Stomach smooth muscle (tissue), 2 donors: Measurements from ENCODE around the gene PPP6R2.

Experiments
- H3K27ac ChIP-seq: one replicate; pipeline ENCODE4 v1.7.0; 2013; ENCODE audit warnings: mild to moderate bottlenecking, low read length, inconsistent platforms
- H3K27me3 ChIP-seq, 2 donors: one replicate each; pipeline ENCODE4 v1.7.0; 2013; ENCODE audit warnings: low read length in 2 of 2; ENCODE audit not compliant: insufficient read depth in 2 of 2, control insufficient read depth in 1 of 2
- H3K36me3 ChIP-seq, 2 donors: one replicate each; pipeline ENCODE4 v1.7.0; 2013; ENCODE audit warnings: low read length in 2 of 2; ENCODE audit not compliant: control insufficient read depth in 2 of 2, insufficient read depth in 2 of 2
- H3K4me1 ChIP-seq: one replicate; pipeline ENCODE4 v1.7.0; 2013; ENCODE audit warnings: low read length; ENCODE audit not compliant: control insufficient read depth, insufficient read depth
- H3K4me3 ChIP-seq, 2 donors: one replicate each; pipeline ENCODE4 v1.7.0; 2013; ENCODE audit warnings: low read length in 2 of 2
- H3K9ac ChIP-seq, 2 donors: one replicate each; pipeline ENCODE4 v1.7.0; 2013; ENCODE audit warnings: low read length in 2 of 2, mild to moderate bottlenecking in 1 of 2
- H3K9me3 ChIP-seq, 2 donors: one replicate each; pipeline ENCODE4 v1.7.0; 2013; ENCODE audit warnings: low read length in 2 of 2; ENCODE audit not compliant: control insufficient read depth in 2 of 2
- donor health status: healthy.
- donor health status: Pancreatic carcinoma.

Gene PPP6R2

DNA sequence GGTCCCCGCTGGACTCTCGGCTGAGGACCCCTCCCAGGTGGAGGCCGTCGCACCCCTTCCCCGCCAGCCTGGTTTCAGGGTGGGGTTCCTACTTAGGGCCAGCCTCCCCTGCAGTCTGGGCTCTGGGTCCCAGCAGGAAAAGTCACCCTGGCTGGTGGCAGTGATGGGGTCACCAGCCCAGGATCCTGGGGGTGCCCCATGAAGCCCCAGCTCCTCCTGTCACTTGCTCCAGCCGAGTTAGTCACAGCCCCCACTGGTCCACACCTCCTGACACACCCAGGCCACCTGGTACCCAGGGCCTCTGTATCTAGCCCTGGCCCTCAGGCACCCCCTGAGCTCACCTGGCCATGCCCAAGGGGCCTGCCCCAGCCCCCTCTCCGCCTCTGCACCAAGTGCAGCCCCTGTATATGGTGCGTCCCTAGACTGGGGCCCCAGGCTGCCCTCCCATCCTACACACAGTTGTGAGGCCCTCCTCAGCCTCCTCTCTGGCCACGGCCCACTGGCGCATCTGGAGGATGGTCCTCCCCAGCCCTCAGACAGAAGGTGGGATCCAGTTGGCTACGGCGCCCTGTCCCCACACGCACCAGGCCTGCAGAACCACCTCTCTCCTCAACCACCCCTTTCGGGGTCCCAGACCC, 42.4 kb upstream of the PPP6R2 start:
- H3K4me1 ChIP-seq, result peaks cover 94% of the 10 kb centered on the region

DNA sequence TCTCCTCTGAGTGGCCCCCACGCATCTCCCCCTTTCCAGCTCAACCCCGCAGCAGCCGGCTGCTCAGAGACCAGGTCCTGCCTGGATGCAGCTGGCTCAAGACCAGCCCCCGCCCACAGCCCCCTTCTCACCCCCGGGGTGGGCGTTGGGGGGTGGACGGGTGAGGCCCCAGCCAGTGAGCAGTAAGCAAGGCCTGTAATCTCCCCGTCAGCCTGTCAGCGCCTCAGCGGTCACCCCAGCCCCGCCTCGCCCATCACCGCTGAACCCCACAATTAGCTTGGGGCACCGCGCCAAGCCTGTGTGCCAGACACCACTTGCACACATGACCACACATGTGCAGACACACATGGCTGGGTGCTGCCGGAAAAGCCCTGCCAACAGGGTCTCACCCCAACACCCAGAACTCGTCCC, 41.5 kb upstream of the PPP6R2 start:
- no peaks in the 10 kb centered on the region for H3K9me3 ChIP-seq
- no peaks in the 10 kb centered on the region for H3K27me3 ChIP-seq
- H3K36me3 ChIP-seq, result no peaks in the 10 kb centered on the region
- peak overlapping the region; percentile 5 to 45 for H3K9ac ChIP-seq
- H3K4me1 ChIP-seq, result peaks cover 95% of the 10 kb centered on the region
- H3K4me3 ChIP-seq, result peak overlapping the region; percentile 12 to 55
- peak overlapping the region; percentile 91 for H3K27ac ChIP-seq

More for the DNA sequence above, 42.4 kb upstream of the PPP6R2 start:
- Histone ChIP-seq H3K27me3 (no peaks in the 10 kb centered on the region), H3K9ac (peak overlapping the region in 1 of 2 donors; percentile 32), H3K9me3 (no peaks in the 10 kb centered on the region), H3K4me3 (peak overlapping the region; percentile 12 to 29), H3K27ac (peak overlapping the region; percentile 91), H3K36me3 (no peaks in the 10 kb centered on the region)

DNA sequence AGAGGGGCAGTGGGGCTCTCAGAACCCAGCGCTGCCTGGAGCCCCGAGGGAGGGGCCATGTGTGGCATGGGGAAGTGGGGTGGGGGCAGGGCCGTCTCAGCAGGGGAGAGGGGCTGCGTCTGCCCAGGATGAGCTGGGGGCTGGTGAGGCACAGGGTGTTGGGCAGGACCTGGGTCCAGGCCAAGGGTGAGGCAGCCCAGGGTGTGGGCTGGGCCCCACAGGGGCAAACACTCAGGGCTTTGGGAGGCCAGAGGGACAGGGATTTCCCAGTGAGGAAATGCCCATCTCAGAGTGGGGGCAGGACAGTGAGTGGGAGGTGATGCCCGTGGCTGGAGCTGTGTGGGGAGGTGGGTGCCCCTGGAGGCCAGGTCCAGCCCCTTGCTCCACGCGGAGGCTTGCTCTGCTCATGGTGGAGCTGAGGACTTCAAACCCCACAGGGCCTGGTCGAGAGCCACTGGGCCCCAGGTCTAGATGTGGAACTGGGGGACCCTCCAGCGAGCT, 41.0 kb upstream of the PPP6R2 start:
- H3K4me3 ChIP-seq, result peak overlapping the region in 1 of 2 donors; percentile 55
- H3K27me3 ChIP-seq, result no peaks in the 10 kb centered on the region
- no peaks in the 10 kb centered on the region for H3K9me3 ChIP-seq
- H3K27ac ChIP-seq, result peak overlapping the region; percentile 91
- H3K4me1 ChIP-seq, result peaks cover 90% of the 10 kb centered on the region
- peak overlapping the region; percentile 29 to 45 for H3K9ac ChIP-seq
- no peaks in the 10 kb centered on the region for H3K36me3 ChIP-seq

DNA sequence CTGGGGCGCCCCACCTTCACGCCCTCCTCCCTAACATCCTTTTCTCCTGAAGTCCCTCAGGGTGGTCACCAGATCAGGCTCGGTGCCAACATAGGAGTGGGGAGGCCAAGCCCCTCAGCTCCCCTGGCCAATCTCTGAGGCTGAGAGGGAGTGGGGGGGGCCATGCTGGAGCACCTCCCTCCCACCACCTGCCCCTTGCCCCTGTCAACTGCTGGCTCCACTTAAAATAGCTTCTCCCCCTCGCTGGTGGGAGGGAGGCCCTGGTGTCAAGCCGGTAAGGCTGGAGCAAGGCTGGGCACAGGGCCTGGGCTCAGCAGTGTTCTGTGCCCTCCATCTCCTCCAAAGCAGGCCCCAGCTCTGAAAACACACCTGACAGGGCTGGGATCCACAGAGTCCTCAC, 40.6 kb upstream of the PPP6R2 start:
- Histone ChIP-seq H3K9ac (peak overlapping the region; percentile 45 to 51), H3K9me3 (no peaks in the 10 kb centered on the region), H3K4me1 (peaks cover 85% of the 10 kb centered on the region), H3K4me3 (peak overlapping the region; percentile 19 to 55), H3K27me3 (no peaks in the 10 kb centered on the region), H3K27ac (peak overlapping the region; percentile 91), H3K36me3 (no peaks in the 10 kb centered on the region)

DNA sequence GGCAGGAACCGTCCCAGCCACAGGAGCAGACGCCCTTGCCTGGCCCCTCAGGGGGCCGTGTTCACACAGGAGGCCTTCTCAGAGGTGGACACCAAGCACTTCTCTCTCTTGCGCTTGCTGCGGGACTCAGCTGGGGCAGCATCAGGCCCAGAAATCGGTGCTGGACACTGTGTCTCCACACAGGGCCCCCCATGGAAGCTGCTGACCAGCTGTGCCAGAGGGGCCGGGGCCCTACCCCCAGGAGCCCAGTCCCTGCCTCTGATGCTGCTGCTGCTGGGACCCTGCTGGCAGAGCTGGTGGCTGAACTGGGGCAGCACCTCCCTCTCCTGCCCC, 39.6 kb upstream of the PPP6R2 start:
- peak overlapping the region; percentile 91 for H3K27ac ChIP-seq
- H3K36me3 ChIP-seq, result no peaks in the 10 kb centered on the region
- H3K4me3 ChIP-seq, result peak overlapping the region; percentile 11 to 55
- H3K4me1 ChIP-seq, result peaks cover 83% of the 10 kb centered on the region
- peak overlapping the region; percentile 55 to 64 for H3K9ac ChIP-seq
- no peaks in the 10 kb centered on the region for H3K9me3 ChIP-seq
- H3K27me3 ChIP-seq, result no peaks in the 10 kb centered on the region

DNA sequence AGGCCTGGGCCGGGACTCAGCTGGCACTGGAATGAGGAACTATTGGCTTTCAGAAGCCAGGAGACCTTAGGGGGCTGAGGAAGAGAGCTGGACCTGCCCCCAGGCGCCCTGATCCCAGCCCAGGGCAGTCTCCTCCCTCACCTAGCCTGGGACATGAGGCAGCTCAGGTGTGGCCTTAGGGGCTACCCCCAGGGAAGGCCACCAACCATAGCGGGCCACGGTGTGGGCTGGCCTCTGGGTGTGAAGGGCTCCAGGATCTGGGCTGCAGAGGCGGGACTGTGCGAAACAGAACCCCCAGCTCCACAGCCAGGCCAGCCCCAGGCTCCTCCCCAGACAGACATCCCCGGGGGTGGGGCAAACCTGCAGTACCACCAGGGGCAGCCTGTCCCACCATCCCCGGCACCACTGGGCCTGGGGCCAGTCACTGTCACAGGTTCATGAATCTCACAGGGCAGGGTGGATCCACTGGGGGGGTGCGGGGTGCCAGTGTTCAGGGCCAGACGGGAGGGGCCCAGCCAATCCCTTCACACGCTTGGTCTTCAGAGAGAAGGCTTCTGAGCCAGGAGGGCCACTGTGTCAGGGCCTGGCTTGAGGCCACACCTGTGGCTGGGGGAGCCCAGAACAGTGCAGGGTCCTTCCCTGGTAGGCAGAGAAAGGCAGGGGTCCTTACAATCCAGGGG, 39.1 kb upstream of the PPP6R2 start:
- peaks cover 83% of the 10 kb centered on the region for H3K4me1 ChIP-seq
- H3K4me3 ChIP-seq, result peak overlapping the region in 1 of 2 donors; percentile 55
- H3K27me3 ChIP-seq, result no peaks in the 10 kb centered on the region
- H3K27ac ChIP-seq, result peak overlapping the region; percentile 91
- H3K9me3 ChIP-seq, result no peaks in the 10 kb centered on the region
- H3K9ac ChIP-seq, result peak overlapping the region; percentile 55 to 64
- no peaks in the 10 kb centered on the region for H3K36me3 ChIP-seq

DNA sequence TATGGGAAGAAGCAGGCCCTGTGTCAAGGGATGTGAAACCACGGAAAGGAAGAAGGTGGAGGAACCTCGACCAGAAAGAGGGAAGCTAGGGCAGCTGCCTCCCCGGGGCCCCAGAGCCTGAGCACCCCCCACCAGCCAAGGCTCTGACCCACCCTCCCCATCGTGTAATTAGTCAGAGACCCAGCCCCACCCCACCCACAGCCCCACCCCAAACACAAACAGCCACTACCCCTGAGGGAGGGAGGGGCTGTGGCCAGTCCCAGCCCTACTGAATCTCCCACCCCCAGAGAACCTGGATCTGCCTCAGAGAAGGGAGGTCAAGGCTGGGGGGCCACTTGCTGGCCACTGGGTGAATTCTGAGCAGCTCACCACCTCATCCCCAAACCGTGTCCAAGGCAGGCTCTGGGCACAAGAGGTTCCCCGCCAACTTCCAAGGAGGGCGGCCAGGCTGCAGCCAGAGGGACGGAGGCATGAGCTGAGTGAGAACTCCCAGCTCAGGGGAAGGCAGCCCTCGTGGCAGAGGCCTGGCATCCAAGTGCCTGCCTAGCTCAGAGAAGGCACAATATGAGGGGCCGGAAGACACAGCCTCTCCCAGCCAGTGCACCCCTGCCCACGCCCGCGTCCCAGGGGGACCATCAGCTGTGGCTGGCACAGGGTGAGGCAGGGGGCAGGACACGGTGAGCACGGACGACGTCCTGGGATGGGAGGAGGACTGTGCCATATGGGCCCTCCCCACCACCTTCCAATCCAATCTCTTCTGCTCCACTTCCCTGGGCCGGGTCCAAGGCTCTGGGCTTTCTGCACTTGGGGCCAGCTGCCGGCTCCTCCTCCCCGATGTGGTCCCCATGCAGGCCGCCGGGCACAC, 38.4 kb upstream of the PPP6R2 start:
- no peaks in the 10 kb centered on the region for H3K36me3 ChIP-seq
- H3K27me3 ChIP-seq, result no peaks in the 10 kb centered on the region
- H3K27ac ChIP-seq, result peak overlapping the region; percentile 91
- peak overlapping the region; percentile 64 to 77 for H3K9ac ChIP-seq
- peaks cover 84% of the 10 kb centered on the region for H3K4me1 ChIP-seq
- H3K4me3 ChIP-seq, result peak overlapping the region; percentile 73 to 81
- no peaks in the 10 kb centered on the region for H3K9me3 ChIP-seq

DNA sequence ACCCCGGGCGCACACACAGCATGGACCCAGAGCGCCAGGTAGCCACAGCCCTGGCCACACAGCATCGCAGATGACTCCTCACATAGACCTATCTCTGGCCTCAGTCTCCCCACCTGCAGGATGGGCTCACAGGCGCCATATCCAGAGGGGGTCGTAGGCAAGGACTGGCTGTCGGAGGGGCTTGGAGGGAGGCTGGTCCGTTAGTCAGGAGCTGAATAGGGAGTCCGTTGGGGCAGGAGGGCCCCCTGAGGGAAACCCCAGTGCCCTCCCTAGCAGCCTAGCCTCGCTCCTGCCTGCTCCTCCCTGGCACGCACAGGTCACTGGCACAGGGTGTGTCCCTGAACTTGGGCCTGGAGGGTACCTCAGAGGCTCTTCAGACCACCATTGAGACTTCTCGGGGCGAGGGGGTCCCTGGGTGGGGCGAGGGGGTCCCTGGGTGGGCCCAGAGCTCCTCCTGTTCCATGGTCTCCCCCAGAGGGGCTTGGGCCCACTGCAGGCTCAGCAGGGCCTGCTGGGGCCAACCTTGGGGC, 37.7 kb upstream of the PPP6R2 start:
- no peaks in the 10 kb centered on the region for H3K9me3 ChIP-seq
- H3K27me3 ChIP-seq, result no peaks in the 10 kb centered on the region
- peak overlapping the region; percentile 73 to 81 for H3K4me3 ChIP-seq
- H3K9ac ChIP-seq, result peak overlapping the region; percentile 60 to 77
- peaks cover 77% of the 10 kb centered on the region for H3K4me1 ChIP-seq
- peak overlapping the region; percentile 91 for H3K27ac ChIP-seq
- no peaks in the 10 kb centered on the region for H3K36me3 ChIP-seq

DNA sequence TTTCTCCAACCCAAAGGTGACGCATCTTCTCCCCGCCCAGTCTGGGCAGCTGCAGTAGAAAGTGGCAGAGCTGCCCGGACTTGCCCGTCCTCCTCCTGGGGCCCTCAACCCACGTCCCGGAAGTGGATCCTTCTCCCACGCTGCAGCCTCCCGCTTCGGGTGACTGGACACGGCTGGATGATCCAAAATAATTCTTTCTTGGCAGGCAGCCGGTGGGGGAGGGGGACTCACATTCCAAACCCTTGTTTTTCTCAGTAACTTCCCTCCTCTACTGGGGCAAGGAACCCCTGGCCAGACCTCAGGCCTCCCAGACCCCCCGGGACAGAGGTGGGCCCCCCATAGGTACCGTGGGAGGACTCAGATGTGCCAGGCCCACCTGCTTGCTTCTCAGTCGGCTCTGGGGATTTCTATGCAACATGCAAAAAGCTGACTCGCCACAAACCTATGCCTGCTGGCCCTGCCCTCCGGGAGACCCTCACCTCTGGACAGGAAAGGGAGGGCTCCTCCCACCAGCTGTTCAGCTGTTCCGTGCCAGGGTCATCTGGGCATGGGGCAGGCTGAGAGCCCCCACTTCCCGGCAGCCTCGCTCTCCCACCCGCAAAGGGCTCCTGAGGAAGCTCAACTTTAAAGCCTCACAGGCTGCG, 37.1 kb upstream of the PPP6R2 start:
- Histone ChIP-seq H3K4me1 (peaks cover 71% of the 10 kb centered on the region), H3K27me3 (no peaks in the 10 kb centered on the region), H3K27ac (peak overlapping the region; percentile 91), H3K4me3 (peak overlapping the region; percentile 73 to 81), H3K9me3 (no peaks in the 10 kb centered on the region), H3K9ac (peak overlapping the region; percentile 77 to 83), H3K36me3 (no peaks in the 10 kb centered on the region)
